ENCODE results near the gene SLC47A1.
"Not testable (repeated sequence)": the region's sequence is repeated elsewhere in the genome, so short reads cannot be mapped to it uniquely, and the experiment has no call there.

Gene SLC47A1

DNA sequence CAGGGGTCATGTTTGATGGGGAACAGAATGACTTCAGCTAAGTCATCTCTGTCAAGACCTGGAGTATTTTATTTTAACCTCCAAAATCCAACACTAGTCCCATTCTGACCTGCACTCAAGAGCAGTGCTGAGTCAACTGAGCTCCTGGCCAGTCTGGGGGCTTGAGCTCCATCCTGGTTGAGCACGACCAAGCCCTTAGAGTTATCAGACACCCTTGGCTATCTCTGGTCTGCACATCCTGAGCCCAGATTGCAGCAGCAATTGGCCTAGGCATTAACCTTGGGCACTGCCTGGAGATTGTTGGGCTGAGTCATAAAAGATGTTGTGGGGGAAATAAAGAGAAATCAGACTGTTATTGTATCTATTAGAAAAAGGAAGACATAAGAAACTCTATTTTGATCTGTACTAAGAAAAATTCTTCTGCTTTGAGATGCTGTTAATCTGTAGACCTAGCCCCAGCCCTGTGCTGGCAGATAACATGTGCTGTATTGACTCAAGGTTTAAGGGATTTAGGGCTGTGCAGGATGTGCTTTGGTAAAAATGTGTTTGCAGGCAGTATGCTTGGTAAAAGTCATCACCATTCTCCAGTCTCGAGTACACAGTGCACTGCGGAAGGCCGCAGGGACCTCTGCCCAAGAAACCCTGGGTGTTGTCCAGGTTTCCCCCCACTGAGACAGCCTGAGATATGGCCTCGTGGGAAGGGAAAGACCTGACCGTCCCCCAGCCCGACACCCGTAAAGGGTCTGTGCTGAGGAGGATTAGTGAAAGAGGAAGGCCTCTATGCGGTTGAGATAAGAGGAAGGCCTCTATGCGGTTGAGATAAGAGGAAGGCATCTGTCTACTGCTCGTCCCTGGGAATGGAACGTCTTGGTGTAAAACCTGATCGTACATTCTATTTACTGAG lies 14.0 kb upstream of the SLC47A1 start:
- DNase-seq (ENCODE audit: low read depth in 2 of 2) = not testable (repeated sequence)

DNA sequence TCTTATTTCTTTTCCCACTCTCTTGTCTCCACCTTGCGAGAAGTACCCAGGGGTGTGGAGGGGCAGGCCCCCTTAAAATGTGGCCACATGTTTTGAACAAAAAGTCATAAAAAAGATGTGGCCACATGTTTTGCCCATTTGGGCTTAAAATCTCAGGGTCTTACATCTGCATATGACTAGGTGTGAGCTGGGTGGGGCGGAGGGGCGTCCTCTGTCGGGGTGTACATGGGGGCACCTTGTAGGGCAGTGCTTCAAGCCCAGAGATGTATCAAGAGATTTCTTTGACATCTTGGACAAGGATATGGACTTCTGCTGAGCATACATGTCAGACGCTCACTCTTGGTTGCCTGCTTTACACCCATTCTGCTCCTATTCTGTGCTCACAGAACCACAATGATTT lies 13.0 kb upstream of the SLC47A1 start:
- no peak for DNase-seq (ENCODE audit: low read depth in 2 of 2)

DNA sequence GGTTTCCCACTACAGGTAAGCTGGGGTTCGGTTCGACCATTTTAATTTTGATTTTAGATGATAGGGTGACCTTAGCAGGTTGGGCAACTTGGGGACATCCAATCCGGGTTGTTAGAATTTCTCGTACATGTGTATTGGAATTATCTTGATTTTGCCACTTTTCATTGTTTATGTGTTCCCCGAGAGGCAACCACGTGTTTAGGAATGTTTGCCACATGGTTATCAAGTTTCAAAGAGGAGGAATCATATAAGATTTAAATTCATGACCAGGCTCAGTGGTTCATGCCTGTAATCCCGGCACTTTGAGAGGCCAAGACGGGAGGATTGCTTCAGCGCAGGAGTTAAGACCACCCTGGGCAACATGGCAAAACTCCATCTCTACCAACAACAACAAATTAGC lies 10.0 kb upstream of the SLC47A1 start:
- no peak for DNase-seq (ENCODE audit: low read depth in 2 of 2)

DNA sequence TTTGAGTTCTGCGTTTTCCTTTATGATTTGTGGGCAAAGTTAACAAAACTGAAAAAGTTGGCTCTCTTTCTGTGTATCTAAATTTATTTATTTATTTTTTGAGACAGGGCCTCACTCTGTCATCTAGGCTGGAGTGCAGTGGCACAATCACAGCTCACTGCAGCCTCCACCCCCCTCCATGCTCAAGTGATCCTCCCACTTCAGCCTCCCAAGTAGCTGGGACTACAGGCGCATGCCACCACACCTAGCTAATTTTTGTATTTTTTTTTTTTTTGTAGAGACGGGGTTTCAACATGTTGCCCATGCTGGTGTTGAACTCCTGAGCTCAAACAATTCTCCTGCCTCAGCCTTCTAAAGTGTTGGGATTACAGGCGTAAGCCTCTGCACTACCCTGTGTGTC lies 6.7 kb upstream of the SLC47A1 start:
- not testable (repeated sequence) for DNase-seq (ENCODE audit: low read depth in 2 of 2)

DNA sequence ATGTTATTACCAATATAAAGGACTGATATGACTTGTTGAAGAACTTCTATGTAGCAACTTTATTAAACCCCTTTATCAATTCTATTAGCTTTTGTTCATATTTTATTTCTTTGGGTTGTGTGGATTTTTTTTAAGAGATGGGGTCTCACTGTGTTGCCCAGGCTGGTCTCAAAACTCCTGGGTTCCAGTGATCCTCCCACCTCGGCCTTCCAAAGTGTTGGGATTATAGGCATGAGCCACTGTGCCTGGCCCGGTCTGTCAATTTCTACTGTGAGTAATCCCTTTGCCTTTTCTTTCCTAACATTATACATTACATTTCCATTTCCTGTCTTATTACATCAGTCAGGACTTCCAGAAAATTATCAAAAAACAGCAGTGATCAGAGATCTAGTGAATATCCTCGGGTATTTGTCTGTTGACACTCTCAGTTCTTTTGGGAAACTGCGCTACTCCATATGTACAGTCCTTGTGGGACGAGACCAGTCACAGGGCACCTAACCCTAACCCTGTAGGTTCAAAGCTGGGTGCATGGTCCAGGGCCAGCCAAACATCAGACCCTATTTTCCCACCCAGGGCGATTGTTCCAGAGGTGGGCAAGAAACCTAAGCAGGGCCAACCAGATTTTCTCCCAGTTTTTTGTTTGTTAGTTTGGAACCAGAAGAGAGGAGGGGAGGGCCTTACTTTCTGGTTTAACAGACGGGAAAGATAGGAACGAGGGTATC lies 1.7 kb upstream of the SLC47A1 start:
- DNase-seq (ENCODE audit: low read depth in 2 of 2) = no peak

DNA sequence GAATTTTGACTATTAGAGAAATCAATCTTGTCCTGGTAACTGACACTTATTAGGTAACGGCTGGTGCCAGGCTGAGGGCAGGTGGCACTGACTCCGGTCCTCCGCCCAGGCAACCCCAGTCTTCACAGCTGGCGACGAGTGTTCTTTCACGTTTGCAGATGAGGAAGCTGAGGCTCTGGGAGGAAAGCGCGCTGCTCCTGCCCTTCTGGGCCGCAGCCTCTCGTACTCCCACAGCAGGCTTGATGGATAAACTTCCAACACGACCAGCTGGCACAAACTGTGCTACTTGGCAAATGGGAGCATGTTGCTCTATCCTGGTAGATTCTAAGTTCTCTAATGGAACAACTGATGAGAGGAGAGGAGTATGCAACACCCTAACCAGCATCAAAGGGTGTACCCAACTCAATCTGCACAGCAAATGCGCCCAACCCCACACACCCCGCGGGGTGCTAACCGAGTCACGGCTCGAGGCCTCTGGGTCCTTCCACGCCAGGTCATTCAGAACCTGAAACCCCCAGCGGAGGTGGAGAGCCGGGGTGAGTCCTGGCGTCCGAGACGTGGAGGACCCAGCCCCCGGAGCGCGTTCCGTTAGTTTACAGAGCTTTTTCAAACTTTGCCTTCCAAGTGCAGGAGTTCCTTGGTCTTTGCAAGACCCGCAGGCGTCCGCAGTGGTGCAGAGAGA lies 477 bp upstream of the SLC47A1 start:
- DNase-seq (ENCODE audit: low read depth in 2 of 2) = no peak

DNA sequence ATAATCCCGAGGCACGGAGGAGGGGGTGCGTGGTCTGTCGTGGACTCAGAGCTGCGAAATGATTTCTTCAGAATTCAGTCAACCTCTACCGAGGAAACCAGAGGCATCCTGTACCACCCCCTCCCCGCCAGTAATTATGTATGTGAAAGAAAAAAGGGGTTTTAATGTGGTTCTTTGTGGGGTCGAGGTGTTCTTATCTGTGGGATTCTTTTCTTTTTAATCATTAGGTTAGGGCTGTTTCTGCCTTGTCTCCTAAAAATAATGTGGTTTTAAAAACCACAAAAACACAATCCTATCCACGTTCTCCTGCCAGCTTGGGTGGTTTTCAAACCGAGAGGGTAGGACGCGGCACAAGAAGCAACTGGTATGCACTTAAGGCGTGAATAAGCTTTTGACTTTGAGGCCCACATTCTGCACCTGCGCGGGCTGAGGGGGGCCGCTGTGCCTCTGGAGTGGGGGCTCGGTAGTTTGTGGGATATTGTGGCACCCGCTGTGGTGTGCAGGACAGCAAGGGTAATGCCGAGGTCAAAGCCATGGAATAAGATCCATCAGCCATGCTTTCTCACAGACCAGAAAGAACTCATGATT lies 1.0 kb downstream of the SLC47A1 start:
- peak in 1 of 2 experiments; percentile 11 for DNase-seq (ENCODE audit: low read depth in 2 of 2)

DNA sequence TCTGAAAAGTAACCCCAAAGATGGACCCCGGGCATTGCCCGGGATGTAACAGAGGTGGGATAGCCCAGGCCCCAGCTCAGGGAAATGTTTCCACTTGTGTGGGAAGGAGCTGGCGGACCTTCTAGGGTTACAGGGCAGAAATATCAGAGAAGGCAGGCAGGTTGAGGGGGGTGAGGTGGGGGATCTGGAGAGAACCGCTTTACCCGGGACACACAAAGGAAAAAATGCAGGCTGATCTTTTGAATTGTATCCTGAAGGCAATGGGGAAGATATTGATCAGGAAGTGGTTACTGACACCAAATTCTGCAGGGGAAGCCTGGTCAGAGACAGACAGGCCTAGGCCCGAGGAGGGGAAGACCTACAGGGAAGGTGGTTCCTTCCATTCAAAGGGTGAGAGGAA lies 3.5 kb downstream of the SLC47A1 start:
- DNase-seq (ENCODE audit: low read depth in 2 of 2) = no peak

DNA sequence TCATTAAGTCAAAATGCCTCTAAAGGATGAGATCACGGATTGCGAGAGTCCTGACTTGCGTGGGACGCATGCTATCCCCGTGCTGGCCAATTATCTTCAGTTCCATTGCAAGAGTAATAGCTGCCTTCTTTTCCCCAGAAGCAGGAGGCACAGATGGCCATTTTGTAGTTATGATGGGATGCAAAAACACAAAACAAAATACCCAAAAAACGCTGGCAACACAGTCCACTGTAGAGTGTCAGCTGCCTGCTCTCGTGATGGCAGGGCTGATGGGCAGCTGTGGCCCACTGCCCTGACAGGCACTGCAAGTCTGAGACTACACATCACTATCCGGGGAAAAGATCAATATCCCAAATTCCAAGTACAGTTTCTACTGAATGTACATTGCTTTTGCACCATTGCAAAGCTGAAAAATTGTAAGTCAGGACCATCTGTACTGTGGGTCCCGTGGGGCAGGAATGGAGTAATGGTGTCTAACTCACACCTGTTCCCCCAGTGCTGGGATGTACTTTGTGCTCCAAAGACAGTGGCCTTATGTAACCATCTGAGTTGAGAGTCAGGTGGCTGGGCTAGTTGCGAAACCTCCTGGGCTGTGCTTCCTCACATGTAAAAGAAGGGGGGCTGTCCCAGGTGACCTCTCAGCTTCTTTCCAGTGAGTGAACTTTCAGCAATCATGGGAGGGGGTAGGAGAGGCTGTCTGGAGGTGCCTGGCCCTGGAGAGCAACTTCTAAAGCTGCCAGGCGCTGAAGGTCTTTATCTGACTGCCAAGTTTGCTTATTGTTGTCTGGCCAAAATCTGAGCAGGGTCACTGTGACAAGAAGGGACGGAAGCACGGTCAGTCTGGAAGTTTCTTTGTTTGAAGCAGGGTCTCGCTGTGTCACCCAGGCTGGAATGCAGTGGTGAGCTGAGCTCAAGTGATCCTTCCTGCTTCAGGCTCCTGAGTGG lies 4.7 kb downstream of the SLC47A1 start:
- no peak for DNase-seq (ENCODE audit: low read depth in 2 of 2)

DNA sequence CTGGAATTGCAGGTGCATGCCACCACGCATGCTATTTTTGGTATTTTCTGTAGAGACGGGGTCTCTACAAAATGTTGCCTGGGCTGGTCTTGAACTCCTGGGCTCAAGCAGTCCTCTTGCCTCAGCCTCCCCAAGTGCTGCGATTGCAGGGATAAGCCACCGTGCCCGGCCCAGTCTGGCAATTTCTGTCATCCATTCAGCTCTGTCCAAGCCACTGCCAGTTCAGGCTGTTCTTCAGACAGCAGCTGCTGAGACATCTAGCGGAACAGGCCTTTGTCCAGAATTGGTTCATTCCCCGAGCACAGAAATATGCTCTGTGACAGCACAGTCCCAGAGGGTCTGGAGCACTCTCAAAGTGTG lies 5.4 kb downstream of the SLC47A1 start:
- no peak for DNase-seq (ENCODE audit: low read depth in 2 of 2)

DNA sequence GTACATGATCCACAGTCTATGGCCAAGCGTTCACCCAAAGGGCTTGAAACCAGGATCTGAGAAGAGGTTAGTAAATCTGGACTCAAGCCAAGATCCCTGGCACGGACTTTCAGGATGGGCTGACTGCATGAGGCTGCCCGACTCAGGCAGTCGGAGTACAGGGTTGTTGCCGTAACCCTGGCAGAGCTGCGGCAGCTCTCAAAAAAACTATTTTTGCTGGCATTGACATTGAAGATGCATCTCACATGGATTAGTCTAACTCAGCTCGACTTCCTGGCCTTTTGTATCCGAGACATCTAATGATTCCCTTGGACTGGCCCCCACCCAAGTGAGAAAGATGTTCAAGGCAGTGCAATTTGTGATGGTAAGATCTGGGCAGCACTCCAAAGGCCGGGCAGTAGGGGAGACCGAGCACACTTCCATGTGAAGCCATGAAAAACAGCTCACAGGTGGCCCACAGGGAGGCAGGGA lies 6.2 kb downstream of the SLC47A1 start:
- DNase-seq (ENCODE audit: low read depth in 2 of 2) = no peak

DNA sequence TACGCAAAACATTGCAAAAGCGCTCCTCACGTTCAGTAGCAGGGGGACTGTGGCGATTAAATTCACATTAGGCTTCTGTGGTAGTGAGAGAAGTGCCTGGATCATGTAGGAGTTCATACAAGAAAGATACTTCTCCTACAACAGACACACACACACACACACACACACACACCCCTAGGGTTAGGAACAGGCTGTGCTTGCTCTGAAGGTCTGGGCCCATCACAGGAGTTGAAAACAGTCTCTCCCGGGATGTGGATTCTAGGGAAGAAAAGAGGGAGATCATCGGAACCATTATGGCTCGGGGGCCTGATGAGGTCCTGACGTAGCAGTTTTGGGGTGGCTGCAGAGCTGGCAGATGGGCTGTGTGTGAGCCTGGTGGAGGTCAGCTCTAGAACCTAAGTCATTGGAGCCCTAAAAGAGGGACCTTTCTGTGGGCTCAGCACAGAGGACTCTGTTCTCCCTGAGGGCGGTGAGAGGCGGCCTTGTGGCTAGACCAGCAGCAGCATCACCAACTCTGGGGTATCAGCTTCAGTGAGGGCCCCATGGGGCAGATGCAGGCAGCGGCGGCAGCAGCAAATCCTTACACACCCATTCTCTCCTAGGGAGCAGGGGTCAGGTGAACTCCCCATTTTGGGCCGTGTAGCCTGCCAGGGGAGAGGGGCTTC lies 7.2 kb downstream of the SLC47A1 start:
- no peak for DNase-seq (ENCODE audit: low read depth in 2 of 2)

DNA sequence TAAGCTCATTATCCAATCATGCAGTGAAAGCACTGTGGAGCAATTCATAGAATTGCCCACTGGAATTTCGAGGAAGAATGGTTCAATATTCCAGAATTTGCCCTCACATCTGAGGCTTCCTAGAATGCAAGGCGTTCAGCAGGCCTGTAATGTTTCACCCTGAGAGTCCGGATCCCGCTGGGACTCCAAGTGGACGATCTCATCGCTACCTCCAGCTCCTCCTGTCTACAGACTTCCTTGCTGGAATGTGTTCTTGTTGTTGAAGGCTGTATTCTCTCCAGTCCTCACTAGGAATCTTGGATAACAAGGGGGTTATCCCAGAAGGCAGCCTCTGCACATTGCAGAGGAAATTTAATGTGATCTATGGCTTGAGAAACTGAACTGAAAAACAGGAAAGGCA lies 7.8 kb downstream of the SLC47A1 start:
- no peak for DNase-seq (ENCODE audit: low read depth in 2 of 2)

DNA sequence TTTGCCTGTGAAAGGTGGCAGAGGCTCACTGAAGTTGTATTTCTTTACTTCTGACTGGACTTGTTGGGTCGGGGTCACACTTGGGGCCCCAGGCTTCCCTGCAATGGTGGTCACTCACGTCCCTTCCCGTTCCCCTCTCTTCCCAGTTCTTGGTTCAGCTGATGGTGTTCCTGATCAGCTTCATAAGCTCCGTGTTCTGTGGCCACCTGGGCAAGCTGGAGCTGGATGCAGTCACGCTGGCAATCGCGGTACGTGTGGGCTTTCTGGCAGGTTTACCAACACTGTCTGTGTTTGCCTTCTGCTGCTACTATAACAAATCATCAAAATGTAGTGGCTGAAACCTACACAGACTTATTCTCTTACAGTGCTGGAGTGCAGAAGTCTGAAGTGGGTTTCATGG lies 8.6 kb downstream of the SLC47A1 start:
- no peak for DNase-seq (ENCODE audit: low read depth in 2 of 2)

DNA sequence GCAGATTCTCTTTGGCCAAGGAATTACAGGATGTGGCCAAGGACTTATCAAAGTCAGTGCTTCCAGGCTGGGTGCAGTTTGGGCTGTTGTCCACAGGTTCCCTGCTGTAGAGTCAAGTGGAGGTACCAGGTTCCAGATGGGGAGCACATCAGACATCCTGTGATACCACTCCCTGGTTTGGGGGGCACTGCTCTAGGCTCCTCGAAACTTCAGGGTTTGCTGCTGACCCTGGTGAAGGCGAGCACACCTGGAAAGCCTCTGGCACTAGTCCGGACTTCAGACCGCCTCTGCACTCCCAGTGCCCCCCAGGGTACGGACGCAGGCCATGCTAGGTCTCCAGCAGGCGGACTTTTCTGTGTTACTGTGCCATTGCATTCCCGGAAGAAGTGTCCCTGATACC lies 10.7 kb downstream of the SLC47A1 start:
- DNase-seq (ENCODE audit: low read depth in 2 of 2) = no peak

DNA sequence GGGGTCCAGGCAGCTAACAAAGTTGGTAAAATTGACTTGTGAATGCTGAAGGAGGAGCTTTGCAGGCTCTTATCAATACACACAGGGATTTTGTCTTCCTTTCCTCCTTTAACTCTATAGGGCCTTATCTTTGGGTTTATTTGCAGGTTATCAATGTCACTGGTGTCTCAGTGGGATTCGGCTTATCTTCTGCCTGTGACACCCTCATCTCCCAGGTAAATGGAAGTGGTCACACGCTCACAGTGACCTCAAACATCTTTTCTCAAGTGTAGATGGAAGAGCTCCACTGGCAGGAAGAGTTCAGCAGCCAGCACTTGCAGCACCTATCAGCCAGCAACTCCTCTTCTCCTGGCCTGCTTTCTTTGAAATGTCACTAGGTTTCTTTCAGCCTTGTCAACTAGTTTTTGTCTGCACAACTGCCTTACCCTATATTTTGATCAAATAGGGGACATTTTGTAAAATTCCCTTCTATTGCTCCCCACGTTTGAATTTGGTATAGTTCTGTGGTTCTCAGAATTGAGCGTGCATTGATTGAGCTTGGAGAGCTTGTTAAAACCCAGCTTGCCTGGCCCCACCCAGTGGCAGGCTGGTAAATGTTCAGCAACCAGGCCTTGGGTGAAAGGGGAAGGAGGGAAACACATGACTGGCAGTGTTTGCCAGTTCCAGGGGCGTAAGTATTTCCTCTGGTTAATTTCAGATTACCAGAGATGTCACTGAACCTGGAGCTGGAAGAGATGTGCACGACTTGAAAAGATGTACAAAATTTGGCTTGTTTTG lies 12.8 kb downstream of the SLC47A1 start:
- DNase-seq (ENCODE audit: low read depth in 2 of 2) = no peak

DNA sequence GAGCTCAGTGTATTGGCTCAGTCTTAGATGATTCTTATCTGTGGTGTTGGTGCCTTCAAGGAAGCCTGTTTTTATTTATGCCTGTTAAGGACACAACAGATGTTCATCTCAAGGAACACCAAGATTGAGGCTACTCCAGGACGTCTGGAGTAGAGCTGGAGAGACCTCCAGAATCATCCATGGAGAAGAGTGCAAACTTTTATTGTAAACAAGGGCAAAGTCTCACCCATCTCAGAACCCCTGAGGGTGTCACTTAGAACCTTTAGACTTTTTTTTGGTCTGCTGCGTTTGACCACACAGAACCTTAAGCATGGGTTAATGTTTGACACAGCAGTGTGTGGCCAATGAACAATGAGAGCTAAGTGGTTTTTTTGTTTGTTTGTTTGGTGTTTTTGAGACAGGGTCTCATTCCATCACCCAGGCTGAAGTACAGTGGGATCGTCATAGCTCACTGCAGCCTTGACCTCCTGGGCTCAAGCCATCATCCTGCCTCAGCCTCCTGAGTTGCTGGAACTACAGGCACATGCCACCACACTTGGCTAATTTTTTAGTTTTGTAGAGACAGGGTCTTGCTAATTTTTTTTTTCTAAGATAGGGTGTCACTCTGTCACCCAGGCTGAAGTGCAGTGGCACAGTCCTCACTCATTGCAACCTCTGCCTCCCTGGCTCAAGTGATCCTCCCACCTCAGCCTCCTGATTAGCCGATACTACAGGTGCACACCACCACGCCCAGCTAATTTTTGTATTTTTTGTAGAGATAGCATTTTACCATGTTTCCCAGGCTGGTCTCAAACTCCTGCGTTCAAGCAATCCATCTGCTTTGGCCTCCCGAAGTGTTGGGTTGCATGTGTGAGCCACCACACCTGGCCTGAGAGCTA lies 16.3 kb downstream of the SLC47A1 start:
- DNase-seq (ENCODE audit: low read depth in 2 of 2) = no peak

DNA sequence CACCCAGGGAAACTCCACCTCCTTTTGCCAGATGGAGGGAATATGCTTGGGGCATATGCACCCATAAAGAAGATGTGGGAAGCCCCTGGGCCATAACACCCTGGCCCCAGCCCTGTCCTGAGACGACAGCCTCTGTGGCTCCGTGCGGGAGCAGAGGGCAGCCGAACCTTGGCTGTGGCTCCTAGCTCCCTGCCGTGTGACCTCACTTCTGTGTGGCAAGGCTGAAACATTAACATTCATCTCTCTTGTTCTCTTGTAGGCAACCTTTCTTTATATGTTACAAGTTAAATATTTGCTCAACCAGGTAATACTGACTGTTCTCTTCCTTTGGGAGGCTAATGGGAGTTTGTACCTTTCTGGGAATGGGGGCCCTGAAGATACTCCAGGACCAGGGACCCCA lies 17.5 kb downstream of the SLC47A1 start:
- no peak for DNase-seq (ENCODE audit: low read depth in 2 of 2)
